Transverse colon (tissue), 3 donors: ENCODE measurements around the gene GSTK1.
A peak's percentile ranks its signal among the peaks of the same experiment; 100 is the strongest.

Source experiments
- EP300 ChIP-seq: sonication (generic); formaldehyde crosslinking; IDR thresholded peaks from one replicate; pipeline ENCODE4 v1.6.1; 2017; ENCODE audit warnings: antibody characterized with exemption, low read depth
- TF ChIP-seq, protein P1 (sequence below), 5 experiments: fragments of 200-600 bp in 3 of 5; fragments of 450-650 bp in 2 of 5; sonication (generic) in 3 of 5; IDR thresholded peaks; 1 replicate in 2 of 5; 2 replicates in 3 of 5; pipeline ENCODE4 v1.5.1; 2016 to 2017; ENCODE audit warnings: antibody characterized with exemption in 5 of 5, inconsistent platforms in 3 of 5, mild to moderate bottlenecking in 2 of 5, moderate library complexity in 1 of 5

DNA sequence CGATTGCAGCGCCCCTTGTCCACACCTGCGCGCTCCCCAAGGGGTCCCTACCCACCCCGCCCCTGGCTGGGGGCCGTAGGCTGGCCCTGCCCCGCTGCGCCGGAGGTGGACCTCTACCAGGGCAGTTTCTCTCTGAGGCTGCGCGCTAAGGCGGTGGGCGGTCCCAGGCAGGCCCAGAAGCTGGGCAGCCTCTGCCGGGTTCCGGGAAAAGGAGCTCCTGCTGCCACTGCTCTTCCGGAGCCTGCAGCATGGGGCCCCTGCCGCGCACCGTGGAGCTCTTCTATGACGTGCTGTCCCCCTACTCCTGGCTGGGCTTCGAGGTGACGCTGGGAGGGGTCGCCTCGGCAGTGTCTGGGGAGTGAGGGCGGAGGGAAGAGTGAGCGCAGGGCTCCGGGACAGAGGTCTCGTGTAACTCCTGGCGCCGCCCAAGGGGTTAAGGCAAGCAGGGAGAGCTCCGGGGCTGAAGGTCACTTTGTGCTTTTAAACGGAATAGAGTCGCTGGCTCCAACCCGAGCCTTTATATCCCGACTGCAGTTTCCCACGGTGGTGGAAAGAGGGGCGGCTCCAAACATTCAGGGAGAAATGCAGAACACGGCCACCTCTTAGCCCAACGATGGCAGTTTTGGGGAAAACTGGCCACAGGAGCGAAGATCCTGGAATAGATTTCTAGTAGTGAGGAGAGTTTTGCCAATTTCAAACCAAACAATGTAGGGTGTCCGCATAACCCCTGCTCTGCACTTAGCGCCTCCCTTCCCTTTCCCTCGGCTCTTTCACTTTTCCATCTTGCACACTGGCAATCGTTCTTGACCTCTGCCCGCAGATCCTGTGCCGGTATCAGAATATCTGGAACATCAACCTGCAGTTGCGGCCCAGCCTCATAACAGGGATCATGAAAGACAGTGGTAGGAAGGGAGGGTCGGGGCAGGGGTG lies at the start of gene GSTK1:
- TF ChIP-seq, protein P1, sequence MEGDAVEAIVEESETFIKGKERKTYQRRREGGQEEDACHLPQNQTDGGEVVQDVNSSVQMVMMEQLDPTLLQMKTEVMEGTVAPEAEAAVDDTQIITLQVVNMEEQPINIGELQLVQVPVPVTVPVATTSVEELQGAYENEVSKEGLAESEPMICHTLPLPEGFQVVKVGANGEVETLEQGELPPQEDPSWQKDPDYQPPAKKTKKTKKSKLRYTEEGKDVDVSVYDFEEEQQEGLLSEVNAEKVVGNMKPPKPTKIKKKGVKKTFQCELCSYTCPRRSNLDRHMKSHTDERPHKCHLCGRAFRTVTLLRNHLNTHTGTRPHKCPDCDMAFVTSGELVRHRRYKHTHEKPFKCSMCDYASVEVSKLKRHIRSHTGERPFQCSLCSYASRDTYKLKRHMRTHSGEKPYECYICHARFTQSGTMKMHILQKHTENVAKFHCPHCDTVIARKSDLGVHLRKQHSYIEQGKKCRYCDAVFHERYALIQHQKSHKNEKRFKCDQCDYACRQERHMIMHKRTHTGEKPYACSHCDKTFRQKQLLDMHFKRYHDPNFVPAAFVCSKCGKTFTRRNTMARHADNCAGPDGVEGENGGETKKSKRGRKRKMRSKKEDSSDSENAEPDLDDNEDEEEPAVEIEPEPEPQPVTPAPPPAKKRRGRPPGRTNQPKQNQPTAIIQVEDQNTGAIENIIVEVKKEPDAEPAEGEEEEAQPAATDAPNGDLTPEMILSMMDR (IDR thresholded peaks at IDR 0.05): peak in 1 of 5 experiments; percentile 15
- TF ChIP-seq EP300: no peak
